Lower lobe of right lung (tissue), 2 donors: ENCODE measurements around the gene ARHGAP21. TPM values are rescaled to one million over a fixed set of nuclear protein-coding genes. Genes with fewer than 3 reads are reported as not detected.

Experiments
- ATAC-seq, 2 donors: fragments of 200-7000 bp; cut with Tn5 transposase; one replicate each; pipeline ENCODE4 v1.9.1; 2020 to 2022; ENCODE audit warnings: mild to moderate bottlenecking in 2 of 2, moderate library complexity in 2 of 2
- DNase-seq: peaks from one replicate; pipeline ENCODE4 v3.0.0-alpha.2; 2020
- H3K27ac ChIP-seq: fragments of 200-600 bp; one replicate; pipeline ENCODE4 v1.8.0; 2022
- H3K27me3 ChIP-seq: fragments of 200-600 bp; one replicate; pipeline ENCODE4 v1.8.0; 2022; ENCODE audit warnings: low read depth
- H3K36me3 ChIP-seq: fragments of 200-600 bp; one replicate; pipeline ENCODE4 v1.8.0; 2022; ENCODE audit warnings: mild to moderate bottlenecking
- H3K4me1 ChIP-seq: fragments of 200-600 bp; one replicate; pipeline ENCODE4 v1.8.0; 2022
- H3K4me3 ChIP-seq: fragments of 200-600 bp; one replicate; pipeline ENCODE4 v1.8.0; 2022; ENCODE audit warnings: mild to moderate bottlenecking
- H3K9me3 ChIP-seq: fragments of 200-600 bp; one replicate; pipeline ENCODE4 v1.8.0; 2022
- intact Hi-C: fragments of 100-400 bp; cut with DNase I; formaldehyde crosslinking; loops from one replicate; pipeline ENCODE4 v1.11.0; 2022
- total RNA-seq: library from RNA; stranded (reverse); fragmentation: NEBNext Ultra II Directional; extraction: Animal tissue kit (Norgen Biotek cat#: 25700); gene quantifications from one replicate; pipeline ENCODE4 v1.2.1, GENCODE V29; 2021
- TF ChIP-seq, protein P1 (sequence below): fragments of 200-600 bp; IDR thresholded peaks from one replicate; pipeline ENCODE4 v1.8.0; 2022; ENCODE audit warnings: antibody characterized with exemption, mild to moderate bottlenecking
- donor health status: DM: no; HTN: yes; CAD: no; lungs with severe emphysema.

ARHGAP21 gene
- total RNA-seq, 1 donor from 2014 or later, result 83.1 TPM

DNA sequence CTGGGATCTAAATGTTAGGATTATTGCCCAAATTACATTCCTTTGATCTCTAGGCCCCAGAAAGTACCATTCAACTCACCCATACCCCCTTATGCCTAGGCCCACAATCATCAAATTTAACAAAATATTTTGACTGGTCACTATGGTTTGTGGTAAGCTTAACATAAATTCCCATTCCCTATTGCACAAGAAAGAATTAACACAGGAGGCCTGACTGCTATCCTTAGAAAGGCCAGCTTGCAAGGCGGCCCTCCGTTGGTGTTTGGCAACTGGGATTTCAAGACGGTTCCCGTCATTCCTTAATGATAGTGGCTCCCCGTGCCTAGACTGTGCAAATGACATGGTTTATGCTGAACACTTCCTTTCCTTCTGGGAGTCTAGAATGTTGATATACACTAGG is 29.6 kb downstream of the ARHGAP21 start:
- no peaks in the 10 kb centered on the region for H3K36me3 ChIP-seq
- no peaks in the 10 kb centered on the region for H3K27me3 ChIP-seq
- TF ChIP-seq, protein P1, sequence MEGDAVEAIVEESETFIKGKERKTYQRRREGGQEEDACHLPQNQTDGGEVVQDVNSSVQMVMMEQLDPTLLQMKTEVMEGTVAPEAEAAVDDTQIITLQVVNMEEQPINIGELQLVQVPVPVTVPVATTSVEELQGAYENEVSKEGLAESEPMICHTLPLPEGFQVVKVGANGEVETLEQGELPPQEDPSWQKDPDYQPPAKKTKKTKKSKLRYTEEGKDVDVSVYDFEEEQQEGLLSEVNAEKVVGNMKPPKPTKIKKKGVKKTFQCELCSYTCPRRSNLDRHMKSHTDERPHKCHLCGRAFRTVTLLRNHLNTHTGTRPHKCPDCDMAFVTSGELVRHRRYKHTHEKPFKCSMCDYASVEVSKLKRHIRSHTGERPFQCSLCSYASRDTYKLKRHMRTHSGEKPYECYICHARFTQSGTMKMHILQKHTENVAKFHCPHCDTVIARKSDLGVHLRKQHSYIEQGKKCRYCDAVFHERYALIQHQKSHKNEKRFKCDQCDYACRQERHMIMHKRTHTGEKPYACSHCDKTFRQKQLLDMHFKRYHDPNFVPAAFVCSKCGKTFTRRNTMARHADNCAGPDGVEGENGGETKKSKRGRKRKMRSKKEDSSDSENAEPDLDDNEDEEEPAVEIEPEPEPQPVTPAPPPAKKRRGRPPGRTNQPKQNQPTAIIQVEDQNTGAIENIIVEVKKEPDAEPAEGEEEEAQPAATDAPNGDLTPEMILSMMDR, result no peak
- H3K27ac ChIP-seq, result no peak overlapping the region
- ATAC-seq (no peak), DNase-seq (no peak)
- H3K9me3 ChIP-seq, result no peaks in the 10 kb centered on the region
- intact Hi-C loops, result no loop called here
- peaks cover 5% of the 10 kb centered on the region for H3K4me1 ChIP-seq
- H3K4me3 ChIP-seq, result no peak overlapping the region

GRCh38 chr10:24690961-24691512 is 32.6 kb downstream of the ARHGAP21 start:
- H3K4me1 ChIP-seq, result peaks cover 12% of the 10 kb centered on the region
- no peak overlapping the region for H3K27ac ChIP-seq
- H3K9me3 ChIP-seq, result no peaks in the 10 kb centered on the region
- no peaks in the 10 kb centered on the region for H3K27me3 ChIP-seq
- H3K4me3 ChIP-seq, result no peak overlapping the region
- H3K36me3 ChIP-seq, result no peaks in the 10 kb centered on the region
- intact Hi-C loops, result no loop called here
- ATAC-seq (no peak), DNase-seq (no peak)
- TF ChIP-seq, protein P1, result no peak

- no peak overlapping the region for H3K4me3 ChIP-seq
- intact Hi-C loops, result no loop called here
- no peaks in the 10 kb centered on the region for H3K27me3 ChIP-seq
- H3K4me1 ChIP-seq, result peaks cover 29% of the 10 kb centered on the region
- TF ChIP-seq, protein P1, result no peak
- H3K9me3 ChIP-seq, result no peaks in the 10 kb centered on the region
- ATAC-seq (no peak), DNase-seq (no peak)
- no peaks in the 10 kb centered on the region for H3K36me3 ChIP-seq
- H3K27ac ChIP-seq, result no peak overlapping the region
Measured at GRCh38 chr10:24685958-24686540, 37.6 kb downstream of the ARHGAP21 start.

DNA sequence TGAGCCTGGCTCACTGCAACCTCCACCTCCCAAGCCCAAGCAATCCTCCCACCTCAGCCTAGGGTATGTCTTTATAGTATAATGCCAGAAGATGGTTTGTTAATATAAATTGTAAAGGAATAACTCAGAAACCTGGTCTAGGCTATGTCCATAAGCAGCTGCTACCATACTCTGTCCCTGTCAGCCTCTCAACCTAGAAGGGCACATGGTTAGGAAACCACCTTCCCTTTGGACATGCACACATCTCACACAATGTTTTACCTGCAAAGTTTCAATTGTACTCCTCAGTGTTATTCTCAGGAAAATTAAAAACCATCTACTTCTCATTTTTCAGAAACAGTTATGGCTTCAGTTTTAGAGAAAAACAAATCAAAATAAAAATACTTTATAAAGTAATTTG is 40.1 kb downstream of the ARHGAP21 start:
- intact Hi-C loops, result no loop called here
- no peak for DNase-seq
- Histone ChIP-seq H3K36me3 (no peaks in the 10 kb centered on the region), H3K4me3 (no peak overlapping the region), H3K4me1 (peaks cover 27% of the 10 kb centered on the region), H3K9me3 (no peaks in the 10 kb centered on the region), H3K27ac (no peak overlapping the region), H3K27me3 (no peaks in the 10 kb centered on the region)
- TF ChIP-seq, protein P1, result no peak
- ATAC-seq, result no peak

GRCh38 chr10:24681572-24682088 is 42.1 kb downstream of the ARHGAP21 start:
- Histone ChIP-seq H3K4me3 (no peak overlapping the region), H3K9me3 (no peaks in the 10 kb centered on the region), H3K27me3 (no peaks in the 10 kb centered on the region), H3K4me1 (peaks cover 27% of the 10 kb centered on the region), H3K27ac (no peak overlapping the region), H3K36me3 (no peaks in the 10 kb centered on the region)
- intact Hi-C loops, result no loop called here
- ATAC-seq, result no peak
- DNase-seq, result no peak
- TF ChIP-seq, protein P1, result no peak
